Measurements from ENCODE around the gene HYCC1.

HYCC1 gene

DNA sequence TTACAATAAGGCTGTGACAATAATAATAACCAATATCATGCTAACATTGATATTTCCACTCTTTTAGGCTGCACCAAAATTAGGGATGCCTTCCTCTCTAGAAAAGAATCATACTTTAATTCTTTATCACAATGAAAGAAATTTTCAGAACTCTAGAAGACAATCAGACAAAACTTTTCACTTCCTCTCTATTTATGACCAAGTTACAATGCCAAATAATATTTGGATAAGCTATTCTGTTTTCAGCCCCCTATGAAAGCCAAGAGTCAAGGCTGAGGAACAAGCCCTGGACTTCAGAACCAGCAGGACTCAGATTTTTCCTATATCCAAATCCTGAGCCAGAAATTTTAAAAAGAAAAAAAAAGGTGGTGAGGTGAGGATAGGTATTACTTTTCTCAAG, 4.6 kb downstream of the HYCC1 start:
- no peak for DNase-seq
- Histone ChIP-seq H3K4me3 (ENCODE audit: low read depth, low read length) (no peak overlapping the region), H3K27me3 (replicated peaks) (no peaks in the 10 kb centered on the region), H3K36me3 (replicated peaks) (no peaks in the 10 kb centered on the region), H3K27ac (no peak overlapping the region)
- in situ Hi-C loops (cut with HindIII; ENCODE audit: low pct_ligation_motif_present, low sequenced_read_pairs), result no loop called here
- TF ChIP-seq, protein P1, sequence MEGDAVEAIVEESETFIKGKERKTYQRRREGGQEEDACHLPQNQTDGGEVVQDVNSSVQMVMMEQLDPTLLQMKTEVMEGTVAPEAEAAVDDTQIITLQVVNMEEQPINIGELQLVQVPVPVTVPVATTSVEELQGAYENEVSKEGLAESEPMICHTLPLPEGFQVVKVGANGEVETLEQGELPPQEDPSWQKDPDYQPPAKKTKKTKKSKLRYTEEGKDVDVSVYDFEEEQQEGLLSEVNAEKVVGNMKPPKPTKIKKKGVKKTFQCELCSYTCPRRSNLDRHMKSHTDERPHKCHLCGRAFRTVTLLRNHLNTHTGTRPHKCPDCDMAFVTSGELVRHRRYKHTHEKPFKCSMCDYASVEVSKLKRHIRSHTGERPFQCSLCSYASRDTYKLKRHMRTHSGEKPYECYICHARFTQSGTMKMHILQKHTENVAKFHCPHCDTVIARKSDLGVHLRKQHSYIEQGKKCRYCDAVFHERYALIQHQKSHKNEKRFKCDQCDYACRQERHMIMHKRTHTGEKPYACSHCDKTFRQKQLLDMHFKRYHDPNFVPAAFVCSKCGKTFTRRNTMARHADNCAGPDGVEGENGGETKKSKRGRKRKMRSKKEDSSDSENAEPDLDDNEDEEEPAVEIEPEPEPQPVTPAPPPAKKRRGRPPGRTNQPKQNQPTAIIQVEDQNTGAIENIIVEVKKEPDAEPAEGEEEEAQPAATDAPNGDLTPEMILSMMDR (IDR thresholded peaks at IDR 0.05; ENCODE audit: low read depth, low read length, missing control alignments), result no peak

DNA sequence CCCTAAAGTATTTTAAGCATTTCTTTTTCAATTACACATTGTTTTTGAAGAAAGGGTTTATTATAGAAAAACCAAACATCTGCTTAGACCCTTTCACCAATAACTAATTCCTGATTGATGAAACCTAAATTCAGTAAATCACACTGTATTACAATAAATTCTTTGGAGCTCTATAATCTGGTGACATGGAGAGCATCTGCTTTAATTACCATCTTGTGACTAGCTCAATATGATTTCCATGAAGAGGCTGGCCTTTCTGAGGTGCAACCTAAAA, 9.7 kb downstream of the HYCC1 start:
- no peak for DNase-seq
- in situ Hi-C loops (cut with HindIII; ENCODE audit: low pct_ligation_motif_present, low sequenced_read_pairs), result no loop called here
- TF ChIP-seq, protein P1 (IDR thresholded peaks at IDR 0.05; ENCODE audit: low read depth, low read length, missing control alignments), result no peak
- H3K36me3 ChIP-seq (replicated peaks), result no peaks in the 10 kb centered on the region
- no peak overlapping the region for H3K27ac ChIP-seq
- H3K4me3 ChIP-seq (ENCODE audit: low read depth, low read length), result no peak overlapping the region
- H3K27me3 ChIP-seq (replicated peaks), result no peaks in the 10 kb centered on the region

DNA sequence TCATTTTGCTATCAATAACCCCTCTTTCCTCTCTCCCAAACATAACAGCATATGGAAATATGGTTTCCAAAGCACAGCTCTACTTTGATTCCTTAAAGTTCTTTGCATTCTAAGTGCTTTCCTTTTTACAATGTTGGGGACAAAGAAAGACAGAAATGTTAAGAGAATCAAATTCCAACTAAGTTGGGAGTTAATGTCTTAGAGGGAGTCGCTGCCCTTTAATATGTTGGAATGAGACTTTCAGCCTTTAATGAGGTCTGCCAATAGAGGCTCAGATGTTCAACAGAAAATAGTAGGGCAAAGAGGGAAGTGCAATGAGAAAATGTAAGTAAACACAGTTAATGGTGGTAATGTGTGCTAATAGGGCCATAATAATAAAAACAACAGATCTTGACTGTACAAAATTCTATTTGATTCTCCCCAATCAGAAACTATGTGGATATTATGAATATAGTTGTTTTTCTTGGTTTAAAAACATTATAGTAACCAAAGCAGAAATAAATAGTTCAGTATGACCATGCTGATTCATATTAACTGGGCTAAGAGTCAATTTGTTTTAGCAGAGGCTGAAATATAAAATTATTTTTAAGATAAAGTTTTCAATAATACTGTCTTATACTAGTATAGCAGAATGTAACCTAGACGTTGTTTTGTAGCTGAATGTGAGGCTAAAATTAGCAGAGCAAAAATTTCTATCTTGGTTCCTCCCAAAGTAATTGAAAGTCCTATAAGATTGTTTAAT, 10.3 kb downstream of the HYCC1 start:
- Histone ChIP-seq H3K4me3 (ENCODE audit: low read depth, low read length) (no peak overlapping the region), H3K27ac (no peak overlapping the region), H3K27me3 (replicated peaks) (no peaks in the 10 kb centered on the region), H3K36me3 (replicated peaks) (no peaks in the 10 kb centered on the region)
- in situ Hi-C loops (cut with HindIII; ENCODE audit: low pct_ligation_motif_present, low sequenced_read_pairs), result no loop called here
- no peak for DNase-seq
- TF ChIP-seq, protein P1 (IDR thresholded peaks at IDR 0.05; ENCODE audit: low read depth, low read length, missing control alignments), result no peak

DNA sequence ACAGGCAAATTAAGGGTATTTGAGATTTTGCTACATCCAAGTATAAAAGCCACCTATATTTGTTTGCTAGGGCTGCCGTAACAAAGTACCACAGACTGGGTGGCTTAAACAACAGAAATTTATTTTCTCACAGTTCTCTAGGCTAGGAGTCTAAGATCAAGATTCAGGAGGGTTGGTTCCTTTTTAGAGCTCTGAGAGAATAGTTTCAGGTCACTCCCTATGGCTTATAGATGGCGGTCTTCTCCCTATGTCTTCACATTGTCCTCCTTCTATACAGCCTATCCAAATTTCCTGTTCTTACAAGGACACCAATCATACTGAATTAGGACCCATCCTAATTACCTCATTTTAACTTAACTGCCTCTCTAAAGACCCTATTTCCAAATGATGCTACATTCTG, 11.2 kb downstream of the HYCC1 start:
- TF ChIP-seq, protein P1 (IDR thresholded peaks at IDR 0.05; ENCODE audit: low read depth, low read length, missing control alignments), result no peak
- DNase-seq, result no peak

DNA sequence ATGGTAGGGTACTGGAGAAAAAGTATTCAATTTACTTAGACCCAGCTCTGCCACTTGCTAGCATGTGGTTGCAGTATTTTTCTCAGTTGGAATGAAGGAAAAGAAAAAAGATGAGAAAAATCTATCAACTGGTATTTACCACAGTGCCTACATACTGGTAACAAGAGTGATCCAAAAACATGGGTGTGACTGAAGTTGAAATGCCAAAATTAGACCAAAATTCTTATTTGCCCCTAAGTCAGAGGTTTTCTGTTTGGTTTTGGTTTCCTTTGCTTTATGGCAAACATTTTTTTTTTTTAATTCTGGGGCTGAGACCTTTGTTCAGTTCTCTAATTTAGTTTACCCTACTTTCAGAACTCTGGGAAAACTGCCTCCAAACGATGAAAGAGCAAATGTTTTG, 12.3 kb downstream of the HYCC1 start:
- in situ Hi-C loops (cut with HindIII; ENCODE audit: low pct_ligation_motif_present, low sequenced_read_pairs), result no loop called here

More for the DNA sequence above, 11.2 kb downstream of the HYCC1 start:
- Histone ChIP-seq H3K27me3 (replicated peaks) (no peaks in the 10 kb centered on the region), H3K36me3 (replicated peaks) (no peaks in the 10 kb centered on the region), H3K4me3 (ENCODE audit: low read depth, low read length) (no peak overlapping the region), H3K27ac (no peak overlapping the region)
- in situ Hi-C loops (cut with HindIII; ENCODE audit: low pct_ligation_motif_present, low sequenced_read_pairs), result no loop called here

More for the DNA sequence above, 12.3 kb downstream of the HYCC1 start:
- Histone ChIP-seq H3K36me3 (replicated peaks) (no peaks in the 10 kb centered on the region), H3K27ac (no peak overlapping the region), H3K4me3 (ENCODE audit: low read depth, low read length) (no peak overlapping the region), H3K27me3 (replicated peaks) (no peaks in the 10 kb centered on the region)
- no peak for DNase-seq
- TF ChIP-seq, protein P1 (IDR thresholded peaks at IDR 0.05; ENCODE audit: low read depth, low read length, missing control alignments), result no peak

Measured in brain microvascular endothelial cell (primary cell).